Naive B cell (primary cell): ENCODE measurements around the gene KCNS1. TPM values are rescaled to one million over a fixed set of nuclear protein-coding genes. Genes with fewer than 3 reads are reported as not detected.
"Not testable (repeated sequence)": the region's sequence is repeated elsewhere in the genome, so short reads cannot be mapped to it uniquely, and the experiment has no call there.

Experiments used
- ATAC-seq, 2 donors: fragments of 150-1000 bp; cut with Tn5 transposase; 2 replicates each; pipeline ENCODE4 v1.10.0; 2021; ENCODE audit warnings: low read depth in 2 of 2, mild to moderate bottlenecking in 2 of 2, moderate library complexity in 2 of 2
- DNase-seq: peaks from one replicate; pipeline ENCODE4 v3.0.0; 2022
- H3K27ac Mint-ChIP-seq, 6 donors: one replicate each; pipeline ENCODE4 v1.8.0; 2020 to 2022; ENCODE audit warnings: mild to moderate bottlenecking in 6 of 6, mixed read lengths in 6 of 6, moderate library complexity in 5 of 6, inconsistent platforms in 2 of 6
- H3K27me3 Mint-ChIP-seq, 3 donors: one replicate each; pipeline ENCODE4 v1.8.0; 2021 to 2022; ENCODE audit warnings: mixed read lengths in 3 of 3, mild to moderate bottlenecking in 1 of 3
- H3K36me3 Mint-ChIP-seq, 2 donors: one replicate each; pipeline ENCODE4 v1.8.0; 2020 to 2022; ENCODE audit warnings: mixed read lengths in 2 of 2, inconsistent platforms in 1 of 2, mild to moderate bottlenecking in 1 of 2
- H3K4me1 Mint-ChIP-seq, 3 donors: one replicate each; pipeline ENCODE4 v1.8.0; 2020 to 2022; ENCODE audit warnings: mixed read lengths in 3 of 3, inconsistent platforms in 1 of 3, mild to moderate bottlenecking in 1 of 3, moderate library complexity in 1 of 3
- H3K4me3 Mint-ChIP-seq, 8 donors: one replicate each; pipeline ENCODE4 v1.8.0; 2020 to 2022; ENCODE audit warnings: mild to moderate bottlenecking in 8 of 8, mixed read lengths in 8 of 8, moderate library complexity in 8 of 8, inconsistent platforms in 2 of 8
- H3K9me3 Mint-ChIP-seq, 7 donors: one replicate each; pipeline ENCODE4 v1.8.0; 2020 to 2022; ENCODE audit warnings: mixed read lengths in 7 of 7, mild to moderate bottlenecking in 5 of 7, inconsistent platforms in 2 of 7, moderate library complexity in 1 of 7
- polyA plus RNA-seq, 6 donors: library from polyadenylated mRNA; unstranded; fragments of 300-500 nt; fragmentation: Illumina TruSeq; gene quantifications; one replicate each; pipeline ENCODE4 v1.2.3, GENCODE V29; 2021; ENCODE audit warnings: low read depth in 6 of 6

The KCNS1 gene
- under 1 TPM in 4 of 6 donors, not detected in 2; 0.06 to 0.26 (median 0.20) TPM for polyA plus RNA-seq

- peaks cover 13 to 36% (median 26%) of the 10 kb centered on the region in 3 donors for H3K4me1 Mint-ChIP-seq
- no peaks in the 10 kb centered on the region for H3K9me3 Mint-ChIP-seq
- H3K36me3 Mint-ChIP-seq, result no peaks in the 10 kb centered on the region
- DNase-seq (no peak), ATAC-seq (no peak)
- H3K4me3 Mint-ChIP-seq, result peak within 1 kb of the TSS in 6 of 8 donors; percentile 30 to 73 (median 55)
- peaks cover 64 to 68% (median 68%) of the 10 kb centered on the region in 3 donors for H3K27me3 Mint-ChIP-seq
- H3K27ac Mint-ChIP-seq, result no peak within 1 kb of the TSS
Measured at GRCh38 chr20:45100563-45101245, at the start of gene KCNS1. Gene KCNS1 (minus strand): TSS chr20:45101127. CDS start chr20:45099236, 1,891 bp downstream.

GRCh38 chr20:45149062-45149461 lies 48.1 kb upstream of the KCNS1 start:
- Mint-ChIP-seq H3K4me3 (no peak overlapping the region), H3K27me3 (peaks cover 30 to 65% (median 49%) of the 10 kb centered on the region in 3 donors), H3K36me3 (no peaks in the 10 kb centered on the region), H3K27ac (no peak overlapping the region), H3K9me3 (no peaks in the 10 kb centered on the region), H3K4me1 (peaks cover 0 to 8% (median 5%) of the 10 kb centered on the region in 3 donors)
- ATAC-seq, result no peak
- no peak for DNase-seq

GRCh38 chr20:45140836-45141235 lies 39.9 kb upstream of the KCNS1 start:
- no peaks in the 10 kb centered on the region for H3K9me3 Mint-ChIP-seq
- H3K4me3 Mint-ChIP-seq, result no peak overlapping the region
- no peaks in the 10 kb centered on the region for H3K4me1 Mint-ChIP-seq
- no peaks in the 10 kb centered on the region for H3K36me3 Mint-ChIP-seq
- no peak overlapping the region for H3K27ac Mint-ChIP-seq
- peaks cover 6 to 33% (median 19%) of the 10 kb centered on the region in 3 donors for H3K27me3 Mint-ChIP-seq
- ATAC-seq, result no peak
- DNase-seq, result no peak

GRCh38 chr20:45139733-45140375 lies 38.9 kb upstream of the KCNS1 start:
- ATAC-seq, H3K4me1 Mint-ChIP-seq, H3K9me3 Mint-ChIP-seq, H3K36me3 Mint-ChIP-seq, H3K4me3 Mint-ChIP-seq, DNase-seq, H3K27ac Mint-ChIP-seq: not testable (repeated sequence)
- H3K27me3 Mint-ChIP-seq, result peaks cover 0 to 32% (median 20%) of the 10 kb centered on the region in 3 donors

- DNase-seq (peak; percentile 14), ATAC-seq (peak; percentile 25 to 27)
- no peaks in the 10 kb centered on the region for H3K4me1 Mint-ChIP-seq
- no peak overlapping the region for H3K4me3 Mint-ChIP-seq
- no peaks in the 10 kb centered on the region for H3K36me3 Mint-ChIP-seq
- H3K27ac Mint-ChIP-seq, result no peak overlapping the region
- H3K9me3 Mint-ChIP-seq, result peaks cover 0 to 6% (median 2%) of the 10 kb centered on the region in 7 donors
- peaks cover 7 to 35% (median 23%) of the 10 kb centered on the region in 3 donors for H3K27me3 Mint-ChIP-seq
Measured at GRCh38 chr20:45138561-45139300, 37.8 kb upstream of the KCNS1 start.

- Mint-ChIP-seq H3K4me1 (no peaks in the 10 kb centered on the region), H3K9me3 (peaks cover 0 to 6% (median 2%) of the 10 kb centered on the region in 7 donors), H3K4me3 (no peak overlapping the region), H3K27me3 (peaks cover 22 to 47% (median 34%) of the 10 kb centered on the region in 3 donors), H3K36me3 (no peaks in the 10 kb centered on the region), H3K27ac (no peak overlapping the region)
- no peak for ATAC-seq
- DNase-seq, result no peak
Measured at GRCh38 chr20:45136911-45137310, 36.0 kb upstream of the KCNS1 start.

- Mint-ChIP-seq H3K27me3 (peaks cover 55 to 67% (median 56%) of the 10 kb centered on the region in 3 donors), H3K4me3 (no peak overlapping the region), H3K36me3 (no peaks in the 10 kb centered on the region), H3K9me3 (peaks cover 0 to 3% (median 0%) of the 10 kb centered on the region in 7 donors), H3K4me1 (no peaks in the 10 kb centered on the region), H3K27ac (no peak overlapping the region)
- ATAC-seq (no peak), DNase-seq (no peak)
Measured at GRCh38 chr20:45128099-45128498, 27.2 kb upstream of the KCNS1 start.

- H3K4me3 Mint-ChIP-seq, result no peak within 1 kb of the TSS
- ATAC-seq (no peak), DNase-seq (no peak)
- H3K36me3 Mint-ChIP-seq, result no peaks in the 10 kb centered on the region
- H3K4me1 Mint-ChIP-seq, result no peaks in the 10 kb centered on the region
- H3K27me3 Mint-ChIP-seq, result peaks cover 48 to 59% (median 57%) of the 10 kb centered on the region in 3 donors
- H3K9me3 Mint-ChIP-seq, result peaks cover 0 to 3% (median 0%) of the 10 kb centered on the region in 7 donors
- H3K27ac Mint-ChIP-seq, result peak within 1 kb of the TSS in 1 of 6 donors; percentile 47
Measured at GRCh38 chr20:45124365-45124764, 23.4 kb upstream of the KCNS1 start, which contains the start of gene WFDC12. Gene WFDC12 (minus strand): TSS chr20:45124465. CDS start chr20:45124447, 18 bp downstream.

- H3K27ac Mint-ChIP-seq, result no peak overlapping the region
Measured at GRCh38 chr20:45121388-45121787, 20.5 kb upstream of the KCNS1 start.

GRCh38 chr20:45119556-45120266 lies 18.8 kb upstream of the KCNS1 start:
- Mint-ChIP-seq H3K27me3 (peaks cover 34 to 64% (median 43%) of the 10 kb centered on the region in 3 donors), H3K27ac (no peak overlapping the region)

More at GRCh38 chr20:45121388-45121787, 20.5 kb upstream of the KCNS1 start:
- DNase-seq, result no peak
- Mint-ChIP-seq H3K4me3 (no peak overlapping the region), H3K27me3 (peaks cover 41 to 65% (median 43%) of the 10 kb centered on the region in 3 donors), H3K36me3 (no peaks in the 10 kb centered on the region), H3K9me3 (peaks cover 0 to 3% (median 0%) of the 10 kb centered on the region in 7 donors), H3K4me1 (no peaks in the 10 kb centered on the region)
- no peak for ATAC-seq

GRCh38 chr20:45118028-45118427 lies 17.1 kb upstream of the KCNS1 start:
- DNase-seq (no peak), ATAC-seq (no peak)
- H3K4me1 Mint-ChIP-seq, result peaks cover 3 to 8% (median 4%) of the 10 kb centered on the region in 3 donors
- H3K9me3 Mint-ChIP-seq, result no peaks in the 10 kb centered on the region
- peaks cover 40 to 60% (median 43%) of the 10 kb centered on the region in 3 donors for H3K27me3 Mint-ChIP-seq
- H3K36me3 Mint-ChIP-seq, result no peaks in the 10 kb centered on the region
- H3K27ac Mint-ChIP-seq, result no peak overlapping the region
- H3K4me3 Mint-ChIP-seq, result no peak overlapping the region

More at GRCh38 chr20:45119556-45120266, 18.8 kb upstream of the KCNS1 start:
- Mint-ChIP-seq H3K4me1 (peaks cover 0 to 6% (median 4%) of the 10 kb centered on the region in 3 donors), H3K4me3 (no peak overlapping the region), H3K9me3 (peaks cover 0 to 2% (median 0%) of the 10 kb centered on the region in 7 donors), H3K36me3 (no peaks in the 10 kb centered on the region)
- no peak for DNase-seq
- ATAC-seq, result no peak

- DNase-seq, result no peak
- no peaks in the 10 kb centered on the region for H3K9me3 Mint-ChIP-seq
- peaks cover 3 to 8% (median 4%) of the 10 kb centered on the region in 3 donors for H3K4me1 Mint-ChIP-seq
- H3K4me3 Mint-ChIP-seq, result no peak overlapping the region
- ATAC-seq, result no peak
- no peaks in the 10 kb centered on the region for H3K36me3 Mint-ChIP-seq
- no peak overlapping the region for H3K27ac Mint-ChIP-seq
- H3K27me3 Mint-ChIP-seq, result peaks cover 41 to 59% (median 42%) of the 10 kb centered on the region in 3 donors
Measured at GRCh38 chr20:45117581-45117980, 16.7 kb upstream of the KCNS1 start.
